B cell (primary cell): ENCODE results near the gene FTL.

Experiments
- CTCF ChIP-seq: fragments of 200-600 bp; IDR thresholded peaks from one replicate; pipeline ENCODE4 v1.8.0; 2022; ENCODE audit warnings: antibody characterized with exemption, mild to moderate bottlenecking
- EZH2 ChIP-seq: IDR thresholded peaks from 2 replicates; pipeline ENCODE4 v1.6.1; 2012; ENCODE audit warnings: borderline replicate concordance, low read depth, mild to moderate bottlenecking, moderate library complexity, low read length; ENCODE audit not compliant: insufficient read depth, poor library complexity, severe bottlenecking

DNA sequence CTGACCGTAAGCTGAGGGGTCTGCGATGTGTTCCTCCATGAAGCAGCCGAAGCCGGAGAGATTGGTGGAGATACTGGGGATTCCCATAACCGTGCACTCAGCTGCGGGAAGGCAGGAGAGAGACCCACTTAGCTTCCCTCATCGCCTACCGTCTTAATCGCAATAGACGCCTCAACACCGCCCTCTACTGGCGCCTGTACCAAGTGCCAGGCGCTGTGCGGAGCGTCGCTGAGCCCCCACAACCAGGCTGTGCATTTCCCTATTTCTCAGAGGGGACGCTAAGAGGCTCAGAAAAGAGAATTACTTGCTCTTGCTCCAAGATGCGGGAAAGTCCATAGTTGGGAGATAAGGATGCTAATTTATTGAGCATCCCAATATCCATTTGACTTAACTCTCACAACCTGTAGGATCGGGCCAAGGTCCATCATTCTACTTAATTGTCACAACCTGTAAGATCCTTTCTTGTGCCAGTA is 5.8 kb downstream of the FTL start:
- TF ChIP-seq EZH2 (no peak), CTCF (peak; percentile 93)
